ENCODE measurements around the gene NKX1-1.

The NKX1-1 gene

DNA sequence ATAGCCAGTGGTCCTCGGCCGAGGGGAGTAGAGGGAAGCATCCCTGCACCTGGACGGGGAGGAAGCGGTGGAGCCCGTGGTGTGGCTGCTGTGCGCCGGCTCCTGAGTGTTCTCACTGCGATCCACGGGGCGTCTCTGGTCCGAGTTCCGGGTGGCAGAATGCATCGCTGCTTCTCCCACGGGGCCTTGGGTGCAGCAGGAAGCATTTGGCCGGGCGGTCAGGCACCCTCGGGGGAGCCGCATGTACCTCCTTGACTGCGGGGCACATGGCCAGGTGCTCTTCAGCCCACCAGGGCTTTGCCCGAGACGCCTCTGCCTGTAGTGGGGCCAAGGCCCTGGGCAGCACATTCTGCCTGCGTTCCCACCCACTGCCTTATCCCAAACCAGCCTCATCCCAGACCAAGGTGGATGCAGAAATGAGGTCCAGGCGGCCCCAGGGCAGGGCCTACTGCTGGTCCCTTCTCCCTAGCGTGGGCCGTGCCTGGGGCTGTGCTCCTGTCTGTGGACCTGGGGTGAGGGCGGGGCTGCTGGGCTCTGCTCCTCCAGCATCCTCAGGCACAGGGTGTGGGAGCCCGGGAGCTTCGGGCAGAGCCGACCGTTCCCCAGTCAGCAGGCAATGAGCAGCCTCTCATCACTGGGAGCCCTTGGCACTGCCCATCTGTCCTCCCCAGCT, 27.5 kb downstream of the NKX1-1 start:
- no peak overlapping the region for H3K27ac ChIP-seq
- TF ChIP-seq, protein P1, sequence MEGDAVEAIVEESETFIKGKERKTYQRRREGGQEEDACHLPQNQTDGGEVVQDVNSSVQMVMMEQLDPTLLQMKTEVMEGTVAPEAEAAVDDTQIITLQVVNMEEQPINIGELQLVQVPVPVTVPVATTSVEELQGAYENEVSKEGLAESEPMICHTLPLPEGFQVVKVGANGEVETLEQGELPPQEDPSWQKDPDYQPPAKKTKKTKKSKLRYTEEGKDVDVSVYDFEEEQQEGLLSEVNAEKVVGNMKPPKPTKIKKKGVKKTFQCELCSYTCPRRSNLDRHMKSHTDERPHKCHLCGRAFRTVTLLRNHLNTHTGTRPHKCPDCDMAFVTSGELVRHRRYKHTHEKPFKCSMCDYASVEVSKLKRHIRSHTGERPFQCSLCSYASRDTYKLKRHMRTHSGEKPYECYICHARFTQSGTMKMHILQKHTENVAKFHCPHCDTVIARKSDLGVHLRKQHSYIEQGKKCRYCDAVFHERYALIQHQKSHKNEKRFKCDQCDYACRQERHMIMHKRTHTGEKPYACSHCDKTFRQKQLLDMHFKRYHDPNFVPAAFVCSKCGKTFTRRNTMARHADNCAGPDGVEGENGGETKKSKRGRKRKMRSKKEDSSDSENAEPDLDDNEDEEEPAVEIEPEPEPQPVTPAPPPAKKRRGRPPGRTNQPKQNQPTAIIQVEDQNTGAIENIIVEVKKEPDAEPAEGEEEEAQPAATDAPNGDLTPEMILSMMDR (conservative IDR thresholded peaks at IDR 0.05), result no peak

DNA sequence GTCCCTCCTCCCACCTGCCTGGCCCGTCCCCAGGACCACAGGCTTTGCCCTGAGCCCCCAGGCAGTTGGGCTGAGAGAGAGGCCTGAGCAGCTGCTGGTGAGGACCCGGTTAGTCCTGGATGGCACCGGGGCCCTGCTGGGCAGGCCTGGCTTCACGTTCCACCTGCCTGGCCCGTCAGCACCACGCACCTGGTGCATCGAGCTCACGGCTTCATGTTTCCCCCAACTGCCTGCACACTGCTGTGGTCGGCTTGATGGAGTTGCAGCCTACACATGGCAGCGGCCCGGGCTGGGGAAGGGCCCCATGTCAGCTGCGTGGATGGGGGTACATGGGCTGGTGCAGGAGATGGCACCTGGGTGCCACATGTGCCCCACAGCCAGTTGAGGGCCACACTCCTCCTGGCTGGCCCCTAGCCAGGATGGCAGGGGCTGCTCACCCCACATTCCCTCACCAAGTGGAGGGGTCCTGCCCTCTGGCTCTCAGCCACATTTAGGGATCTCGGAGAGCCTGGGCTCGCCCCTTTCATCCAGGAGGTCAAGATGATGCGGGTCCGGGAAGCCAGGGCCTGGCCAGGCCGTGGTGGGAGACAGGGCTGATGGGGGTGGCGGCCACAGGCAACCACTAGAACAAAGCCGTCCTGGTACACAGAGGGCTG, 28.5 kb downstream of the NKX1-1 start:
- TF ChIP-seq, protein P1 (conservative IDR thresholded peaks at IDR 0.05), result no peak
- H3K27ac ChIP-seq, result no peak overlapping the region

DNA sequence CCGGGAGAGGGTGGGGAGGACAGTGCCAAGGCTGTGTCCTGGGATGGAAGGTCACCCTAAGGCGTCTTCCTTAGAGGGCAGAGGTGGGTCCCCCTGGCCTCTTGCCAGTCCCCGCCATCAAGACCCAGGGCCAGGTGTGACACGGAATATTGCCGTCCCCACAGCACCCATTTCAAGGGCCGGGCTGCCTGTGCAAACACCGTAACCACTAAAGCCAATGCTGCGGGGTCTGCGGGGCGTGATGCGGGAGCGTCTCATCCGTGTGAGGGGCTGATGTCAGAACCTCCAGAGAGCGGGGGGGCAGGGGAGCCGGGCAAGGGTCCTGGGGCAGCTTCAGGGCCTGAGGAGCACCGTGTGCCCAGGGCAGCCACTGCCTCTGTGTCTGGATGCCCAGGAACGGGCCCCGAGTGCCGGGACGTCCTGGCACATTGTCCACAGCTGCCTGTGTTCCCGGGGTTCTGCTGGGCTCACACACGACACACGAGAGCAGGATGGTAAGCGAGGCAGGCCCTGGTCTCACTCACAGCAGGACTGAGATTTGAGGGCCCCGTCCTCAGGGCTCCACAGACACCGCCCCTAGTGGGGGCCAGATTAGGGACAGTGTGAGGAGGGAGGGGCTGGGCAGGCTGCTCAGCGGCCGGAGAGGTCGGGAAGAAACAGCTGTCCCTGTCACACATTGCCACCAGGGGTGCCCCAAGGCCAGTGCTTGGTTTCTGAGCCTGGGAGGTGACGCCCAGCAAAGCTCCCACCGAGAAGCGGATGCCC, 29.2 kb downstream of the NKX1-1 start:
- no peak overlapping the region for H3K27ac ChIP-seq
- TF ChIP-seq, protein P1 (conservative IDR thresholded peaks at IDR 0.05), result no peak

DNA sequence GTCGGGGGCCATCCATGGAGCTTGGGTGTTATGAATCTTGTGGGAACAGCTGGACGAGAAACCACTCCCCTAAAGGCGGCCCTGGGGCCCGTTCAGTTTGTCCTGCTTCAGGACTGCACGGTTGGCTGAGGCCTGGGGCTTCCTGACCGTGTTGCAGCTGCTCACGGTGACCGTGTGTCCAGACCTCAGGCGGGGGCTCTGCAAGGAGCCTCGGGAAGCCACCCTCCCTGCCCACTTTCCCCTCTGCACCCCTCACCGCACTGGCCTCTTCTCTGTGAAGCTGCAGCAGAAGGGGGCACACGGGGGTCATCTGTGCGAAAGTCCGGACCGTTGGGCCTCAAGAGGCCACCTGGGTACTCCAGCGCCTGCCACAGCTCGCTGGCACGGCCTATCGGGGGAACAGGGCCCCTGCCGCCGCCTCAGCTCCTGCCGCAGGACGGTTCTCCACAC, 29.8 kb downstream of the NKX1-1 start:
- no peak overlapping the region for H3K27ac ChIP-seq
- TF ChIP-seq, protein P1 (conservative IDR thresholded peaks at IDR 0.05), result no peak

DNA sequence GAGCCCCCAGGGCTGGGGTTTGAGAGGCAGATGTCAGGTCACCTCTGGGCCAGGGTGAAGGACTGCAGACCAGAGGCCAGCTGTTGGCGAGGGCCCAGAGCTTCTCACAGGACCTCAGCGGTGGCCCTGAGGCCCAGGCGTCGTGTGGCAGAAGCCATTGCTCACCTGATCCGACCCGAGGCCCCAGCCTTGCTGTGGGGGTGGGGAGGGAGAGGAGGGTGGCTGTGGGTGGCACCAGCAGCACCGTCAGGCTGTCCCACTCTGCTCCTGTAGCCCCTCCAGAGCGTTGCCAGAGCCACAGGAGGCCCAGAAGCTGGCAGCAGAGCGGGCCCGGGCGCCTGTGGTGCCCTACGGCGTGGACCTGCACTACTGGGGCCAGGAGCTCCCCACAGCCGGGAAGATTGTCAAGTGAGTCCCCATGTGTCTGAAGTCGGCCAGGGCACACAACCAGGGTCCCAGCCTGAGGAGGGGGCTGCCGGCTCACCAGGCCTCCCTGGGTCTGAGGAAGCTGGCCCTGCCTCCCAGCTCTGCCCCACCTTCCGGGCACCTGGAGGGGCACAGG, 30.4 kb downstream of the NKX1-1 start:
- H3K27ac ChIP-seq, result no peak overlapping the region
- TF ChIP-seq, protein P1 (conservative IDR thresholded peaks at IDR 0.05), result no peak

DNA sequence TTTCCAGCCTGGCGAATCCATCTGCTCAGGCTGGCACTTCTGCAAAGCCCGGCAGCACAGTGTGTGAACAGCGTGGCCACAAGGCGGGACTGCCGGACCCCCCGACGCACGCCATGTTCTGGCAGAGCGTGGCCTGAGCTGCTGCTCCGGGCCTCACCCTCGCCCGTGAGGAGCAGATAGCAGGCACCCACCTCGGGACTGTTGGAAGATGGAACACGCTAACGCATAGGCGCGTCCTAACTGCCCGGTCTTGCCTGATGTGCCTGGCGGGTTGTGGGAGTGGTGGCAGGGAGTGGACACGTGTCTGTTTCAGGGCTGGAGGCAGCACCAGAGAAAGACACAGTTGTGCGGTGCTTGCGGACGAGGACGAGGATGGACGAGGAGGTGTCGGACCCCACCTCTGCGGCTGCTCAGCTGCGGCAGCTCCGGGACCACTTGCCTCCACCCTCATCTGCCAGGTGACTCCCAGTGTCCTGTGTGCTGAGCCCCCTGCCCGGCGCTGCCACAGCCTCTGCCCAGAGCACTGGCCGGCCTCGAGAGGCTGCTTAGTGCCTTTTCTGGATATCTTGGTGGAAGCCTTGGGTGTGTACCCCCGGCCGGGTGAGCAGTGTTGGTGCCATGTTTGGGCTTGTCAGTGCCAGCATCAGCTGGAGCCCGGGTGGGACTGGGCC, 31.1 kb downstream of the NKX1-1 start:
- TF ChIP-seq, protein P1 (conservative IDR thresholded peaks at IDR 0.05), result no peak
- no peak overlapping the region for H3K27ac ChIP-seq

DNA sequence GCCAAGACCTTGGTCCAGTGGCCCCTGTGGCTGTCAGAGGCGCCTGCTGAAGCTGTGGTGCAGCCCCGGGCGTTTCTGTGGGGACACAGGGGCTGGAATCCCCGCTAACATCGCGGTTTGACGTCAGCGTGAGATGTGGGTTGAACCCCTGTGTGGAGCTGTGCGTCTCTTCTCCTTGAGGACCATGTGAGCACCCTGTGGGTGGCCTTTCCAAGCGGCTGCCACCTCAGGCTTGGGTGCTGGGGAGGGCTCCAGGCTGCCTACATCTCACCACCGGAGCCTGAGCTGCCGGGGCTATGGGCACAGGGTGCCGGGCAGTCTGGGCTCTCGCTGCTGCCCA, 31.6 kb downstream of the NKX1-1 start:
- TF ChIP-seq, protein P1 (conservative IDR thresholded peaks at IDR 0.05), result no peak
- no peak overlapping the region for H3K27ac ChIP-seq
